ENCODE measurements around the gene IL6R. TPM values are rescaled to one million over a fixed set of nuclear protein-coding genes. Genes with fewer than 3 reads are reported as not detected.

IL6R gene
- total and polyA plus RNA-seq, 2 of the 4 experiments (the other 2 are of a cell fraction), result 5.3 to 9.5 TPM

DNA sequence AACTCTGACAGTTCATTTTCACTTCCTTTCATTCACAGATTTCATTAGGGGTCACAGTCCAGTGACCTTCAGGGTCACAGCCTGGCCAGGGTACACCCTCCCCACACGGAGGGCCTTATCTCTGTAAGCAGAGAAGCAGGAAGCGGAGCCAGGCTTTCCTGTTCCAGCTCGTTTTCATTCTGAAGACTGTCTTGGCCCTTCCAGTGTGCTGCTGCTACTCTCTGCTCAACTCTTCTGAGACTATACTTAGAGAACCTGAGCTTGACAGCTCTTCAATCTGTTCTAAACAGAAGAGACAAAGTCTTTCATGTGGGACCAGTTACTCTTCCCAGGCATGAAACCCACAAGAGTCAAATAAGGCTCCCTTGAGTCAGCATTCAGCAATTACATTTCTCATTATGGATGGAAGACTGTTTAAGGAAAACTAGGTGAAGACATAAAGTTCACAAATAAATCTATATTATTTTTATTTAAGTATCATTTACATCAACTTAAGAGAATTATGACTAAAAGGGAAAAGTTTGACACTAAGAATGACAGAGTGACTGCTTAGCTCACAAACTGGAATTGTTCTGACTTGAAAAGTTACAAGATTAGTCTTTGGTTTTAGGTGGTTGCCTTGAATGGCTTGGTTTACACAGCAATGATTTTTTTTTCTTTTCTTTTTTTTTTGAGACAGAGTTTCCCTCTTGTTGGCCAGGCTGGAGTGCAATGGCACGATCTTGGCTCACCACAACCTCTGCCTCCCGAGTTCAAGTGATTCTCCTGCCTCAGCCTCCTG lies 92.1 kb downstream of the IL6R start:
- H3K4me2 ChIP-seq (ENCODE audit: low read depth, low read length), result no peak overlapping the region
- H3K23ac ChIP-seq (ENCODE audit: low read depth, low read length), result no peak overlapping the region
- H2BK20ac ChIP-seq (ENCODE audit: low read depth, low read length), result no peak overlapping the region
- CTCF ChIA-PET, result interaction anchor here (0.7 kb wide), 1 partner anchor 159 kb away, joined by 3 read pairs; no protein-coding TSS in a partner anchor
- H4K5ac ChIP-seq (ENCODE audit: low read depth, low read length), result no peak overlapping the region
- H3K56ac ChIP-seq (ENCODE audit: extremely low read depth, insufficient read depth, low read length), result no peak overlapping the region
- no peak overlapping the region for H4K91ac ChIP-seq (ENCODE audit: insufficient read depth, low read depth, low read length)
- ATAC-seq (ENCODE audit: low read depth) (no peak), DNase-seq (no peak)
- BruUV-seq (replicated peaks), result no TSS peak
- peaks cover 2% of the 10 kb centered on the region; the same call in 1 of the 2 replicates for H3K4me1 ChIP-seq (ENCODE audit: control insufficient read depth, insufficient read depth, low read length)
- no peak overlapping the region for H2BK5ac ChIP-seq (ENCODE audit: low read depth, low read length, poor library complexity, severe bottlenecking)
- no peak overlapping the region for H3K27ac ChIP-seq (ENCODE audit: insufficient read depth, low read length)
- no peak overlapping the region for H2AK9ac ChIP-seq (replicated peaks; ENCODE audit: low read depth, low read length, poor library complexity)
- H3K4ac ChIP-seq (ENCODE audit: low read depth, low read length), result no peak overlapping the region
- H4K20me1 ChIP-seq (ENCODE audit: insufficient read depth, low read length), result no peaks in the 10 kb centered on the region
- no peak overlapping the region for H3K9ac ChIP-seq (ENCODE audit: low read depth, low read length)
- no peak overlapping the region for H4K8ac ChIP-seq (ENCODE audit: low read depth in 2 of 2, low read length in 2 of 2)
- H3K27me3 ChIP-seq (ENCODE audit: control insufficient read depth, insufficient read depth, low read length), result peaks cover 68% of the 10 kb centered on the region
- dilution Hi-C loops (cut with HindIII; ENCODE audit: low sequenced_read_pairs, unreplicated experiment) (no loop called here), intact Hi-C loops (cut with micrococcal nuclease) (no loop called here), in situ Hi-C loops (cut with MboI; ENCODE audit: low sequenced_read_pairs) (no loop called here)
- H3K36me3 ChIP-seq (ENCODE audit: control insufficient read depth, insufficient read depth, low read length), result no peaks in the 10 kb centered on the region
- peaks cover 17% of the 10 kb centered on the region for H3K9me3 ChIP-seq (ENCODE audit: control insufficient read depth, insufficient read depth, low read length)
- no peak overlapping the region for H2BK15ac ChIP-seq (ENCODE audit: low read depth, low read length)
- H3K4me3 ChIP-seq (ENCODE audit: insufficient read depth, low read depth, low read length), result no peak overlapping the region
- H2AK5ac ChIP-seq (ENCODE audit: low read depth, low read length), result no peak overlapping the region
- WGBS, 2 experiments (ENCODE audit: extremely low coverage in 2 of 2, insufficient read length in 1 of 2), result 25% methylated on average over 3 of the region's 5 CpGs; no CpG with 5 or more reads in 1 of the 2 experiments
- H3K14ac ChIP-seq (replicated peaks; ENCODE audit: low read depth, low read length), result no peak overlapping the region
- no peaks in the 10 kb centered on the region for H3K79me1 ChIP-seq (ENCODE audit: low read depth in 1 of 2, low read length in 2 of 2)
- TF ChIP-seq FOS (IDR thresholded peaks at IDR 0.05; ENCODE audit: low read depth, low read length), result no peak
- TF ChIP-seq, protein P1, sequence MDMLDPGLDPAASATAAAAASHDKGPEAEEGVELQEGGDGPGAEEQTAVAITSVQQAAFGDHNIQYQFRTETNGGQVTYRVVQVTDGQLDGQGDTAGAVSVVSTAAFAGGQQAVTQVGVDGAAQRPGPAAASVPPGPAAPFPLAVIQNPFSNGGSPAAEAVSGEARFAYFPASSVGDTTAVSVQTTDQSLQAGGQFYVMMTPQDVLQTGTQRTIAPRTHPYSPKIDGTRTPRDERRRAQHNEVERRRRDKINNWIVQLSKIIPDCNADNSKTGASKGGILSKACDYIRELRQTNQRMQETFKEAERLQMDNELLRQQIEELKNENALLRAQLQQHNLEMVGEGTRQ (IDR thresholded peaks at IDR 0.05; ENCODE audit: low read depth, low read length), result no peak
- no peak for TF ChIP-seq CEBPB (IDR thresholded peaks at IDR 0.05; ENCODE audit: low read depth, low read length)
- TF ChIP-seq MAFK (IDR thresholded peaks at IDR 0.05; ENCODE audit: low read depth, low read length), result no peak
- no peak for TF ChIP-seq NFE2L2 (IDR thresholded peaks at IDR 0.05; ENCODE audit: low read depth, low read length)
- TF ChIP-seq RAD21 (IDR thresholded peaks at IDR 0.05; ENCODE audit: low read length), result no peak
- TF ChIP-seq MAZ (IDR thresholded peaks at IDR 0.05; ENCODE audit: borderline replicate concordance, low read depth, low read length), result no peak
- TF ChIP-seq BHLHE40 (IDR thresholded peaks at IDR 0.05; ENCODE audit: low read depth, low read length), result no peak
- no peak for TF ChIP-seq POLR2A (IDR thresholded peaks at IDR 0.05; ENCODE audit: low read depth, low read length)
- no peaks in the 10 kb centered on the region for H3K9me1 ChIP-seq (ENCODE audit: insufficient read depth, low read length)
- POLR2A ChIA-PET (ENCODE audit: unreplicated experiment), result no interaction called here
- no peak overlapping the region for H2BK120ac ChIP-seq (ENCODE audit: low read depth, low read length)
- no peak overlapping the region for H3K18ac ChIP-seq (ENCODE audit: low read depth, low read length)
- H2AFZ ChIP-seq (replicated peaks; ENCODE audit: low read length, poor library complexity), result no peak overlapping the region

All from IMR-90 (cell line).